Measurements from ENCODE around the gene LY6G6F. TPM values are rescaled to one million over a fixed set of nuclear protein-coding genes. Genes with fewer than 3 reads are reported as not detected.

LY6G6F gene
- polyA plus RNA-seq, 3 donors = 0.44 to 1.5 (median 0.98) TPM

DNA sequence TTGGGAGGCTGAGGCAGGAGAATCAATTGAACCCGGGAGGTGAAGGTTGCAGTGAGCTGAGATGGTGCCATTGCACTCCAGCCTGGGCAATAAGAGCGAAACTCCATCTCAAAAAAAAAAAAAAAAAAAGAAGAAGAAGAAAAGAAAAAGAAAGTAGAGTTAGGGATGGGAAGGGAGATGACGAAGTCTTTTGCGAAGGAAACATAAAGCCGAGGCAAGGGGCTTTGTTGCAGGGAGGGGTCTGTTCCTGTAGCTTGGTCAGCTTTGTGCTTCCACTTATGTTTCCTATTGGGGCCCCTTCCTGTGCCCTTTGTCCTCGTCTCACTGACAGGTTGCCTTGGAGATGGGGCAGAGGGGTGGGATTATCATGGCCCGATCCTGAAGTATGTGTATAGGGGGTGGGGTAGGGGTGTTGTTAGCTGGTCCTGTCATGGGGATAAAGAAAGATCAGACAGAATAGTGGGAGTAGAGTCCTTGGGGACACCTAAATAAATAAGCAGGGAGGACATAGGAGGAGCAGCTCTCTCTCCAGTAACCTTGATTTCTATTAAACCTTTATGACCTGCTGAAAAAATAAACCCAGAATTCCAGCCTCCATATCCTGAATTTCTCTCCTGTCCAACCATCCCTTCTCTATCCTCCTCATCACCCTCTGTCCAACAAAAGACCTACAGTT is 30.8 kb downstream of the LY6G6F start:
- DNase-seq (ENCODE audit: low read depth in 3 of 3, low spot score in 2 of 3) = peak in 2 of 3 donors; percentile 54 to 61

- peak in 2 of 3 donors; percentile 45 to 74 for DNase-seq (ENCODE audit: low read depth in 3 of 3, low spot score in 2 of 3)
These were observed 31.6 kb downstream of the LY6G6F start for GRCh38 chr6:31737991-31738979.

- peak; percentile 97 to 100 (median 99) for DNase-seq (ENCODE audit: low read depth in 3 of 3, low spot score in 2 of 3)
These were observed 33.2 kb downstream of the LY6G6F start, which contains the start of gene MSH5 for GRCh38 chr6:31739639-31740396. Gene MSH5, plus strand, starts transcription at chr6:31740005. Its CDS starts 462 bp downstream, at chr6:31740467.

DNA sequence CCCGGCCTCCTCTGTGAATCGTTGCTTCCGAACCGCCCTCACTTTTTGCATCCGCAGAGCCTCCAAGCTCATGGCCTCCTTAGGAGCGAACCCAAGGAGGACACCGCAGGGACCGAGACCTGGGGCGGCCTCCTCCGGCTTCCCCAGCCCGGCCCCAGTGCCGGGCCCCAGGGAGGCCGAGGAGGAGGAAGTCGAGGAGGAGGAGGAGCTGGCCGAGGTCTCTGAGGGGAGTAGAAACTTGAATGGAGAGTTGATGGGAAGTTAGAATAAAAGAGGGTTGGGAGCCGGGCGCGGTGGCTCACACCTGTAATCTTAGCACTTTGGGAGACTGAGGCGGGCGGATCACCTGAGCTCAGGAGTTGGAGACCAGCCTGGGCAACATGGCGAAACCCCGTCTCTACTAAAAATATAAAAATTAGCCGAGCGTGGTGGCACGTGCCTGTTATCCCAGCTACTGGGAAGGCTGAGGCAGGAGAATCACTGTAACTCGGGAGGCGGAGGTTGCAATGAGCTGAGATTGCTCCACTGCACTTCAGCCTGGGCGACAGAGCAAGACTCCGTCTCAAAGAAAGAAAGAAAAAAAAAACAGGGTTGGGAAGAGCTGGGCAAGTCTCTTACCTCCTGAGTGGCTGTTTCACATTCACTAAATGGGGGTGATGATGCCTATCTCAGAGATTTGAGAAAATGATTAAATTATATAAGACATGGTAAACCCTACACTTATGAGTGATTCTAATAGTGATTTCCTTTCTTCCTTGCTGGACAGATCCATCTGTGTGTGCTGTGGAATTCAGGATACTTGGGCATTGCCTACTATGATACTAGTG is 33.9 kb downstream of the LY6G6F start:
- DNase-seq (ENCODE audit: low read depth in 3 of 3, low spot score in 2 of 3) = peak in 1 of 3 donors; percentile 44

GRCh38 chr6:31741815-31742214 is 35.1 kb downstream of the LY6G6F start:
- DNase-seq (ENCODE audit: low read depth in 3 of 3, low spot score in 2 of 3) = no peak

GRCh38 chr6:31742894-31743293 is 36.2 kb downstream of the LY6G6F start:
- DNase-seq (ENCODE audit: low read depth in 3 of 3, low spot score in 2 of 3) = no peak

DNA sequence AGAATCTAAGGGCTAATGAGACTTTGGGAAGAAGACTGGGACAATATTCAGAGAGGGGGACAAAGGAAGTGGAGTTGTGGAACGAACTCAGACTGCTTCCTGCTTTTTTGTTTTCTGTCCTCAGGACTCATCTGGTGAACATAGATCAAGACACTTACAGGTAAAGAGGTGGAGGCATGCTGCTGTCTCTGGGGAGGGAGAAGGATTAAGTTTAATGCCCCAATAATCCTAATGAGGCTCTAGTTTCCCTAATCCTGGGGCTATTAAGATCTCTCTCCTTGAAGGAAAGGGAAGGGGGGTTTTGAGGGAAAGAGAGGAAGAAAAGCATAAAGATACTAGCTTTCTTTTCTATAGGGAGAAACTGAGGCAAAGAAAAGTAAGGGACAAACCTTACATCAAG is 37.8 kb downstream of the LY6G6F start:
- no peak for DNase-seq (ENCODE audit: low read depth in 3 of 3, low spot score in 2 of 3)

DNA sequence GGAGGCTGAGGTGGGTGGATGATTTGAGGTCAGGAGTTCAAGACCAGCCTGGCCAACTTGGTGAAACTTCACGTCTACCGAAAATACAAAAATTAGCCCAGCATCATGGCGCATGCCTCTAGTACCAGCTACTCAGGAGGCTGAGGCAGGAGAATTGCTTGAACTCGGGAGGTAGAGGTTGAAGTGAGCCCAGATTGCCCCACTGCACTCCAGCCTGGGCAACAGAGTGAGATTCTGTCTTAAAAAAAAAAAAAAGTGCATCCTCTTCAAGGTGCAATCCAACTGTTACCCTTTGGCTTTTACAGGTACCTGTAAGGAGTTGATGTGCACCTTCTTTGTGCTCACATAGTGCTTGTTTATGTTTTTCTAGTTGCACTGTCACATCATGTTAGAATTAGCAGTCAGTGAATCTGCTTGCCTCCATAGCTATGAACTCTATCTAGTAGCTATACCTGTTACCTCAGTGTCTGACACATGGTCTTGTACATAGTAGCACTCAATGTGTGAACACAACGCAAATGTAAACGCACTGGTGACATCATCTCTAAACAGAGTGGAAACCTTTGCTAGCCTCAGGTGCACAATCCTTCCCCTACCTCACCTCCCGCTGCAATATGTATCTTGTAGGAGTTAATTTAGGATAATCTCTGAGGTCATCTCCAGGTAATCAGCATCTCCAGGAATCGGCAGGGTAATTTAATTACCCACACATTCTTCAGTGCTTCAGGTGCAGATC is 42.8 kb downstream of the LY6G6F start:
- no peak for DNase-seq (ENCODE audit: low read depth in 3 of 3, low spot score in 2 of 3)

- no peak for DNase-seq (ENCODE audit: low read depth in 3 of 3, low spot score in 2 of 3)
These were observed 43.9 kb downstream of the LY6G6F start for GRCh38 chr6:31750411-31751022.

DNA sequence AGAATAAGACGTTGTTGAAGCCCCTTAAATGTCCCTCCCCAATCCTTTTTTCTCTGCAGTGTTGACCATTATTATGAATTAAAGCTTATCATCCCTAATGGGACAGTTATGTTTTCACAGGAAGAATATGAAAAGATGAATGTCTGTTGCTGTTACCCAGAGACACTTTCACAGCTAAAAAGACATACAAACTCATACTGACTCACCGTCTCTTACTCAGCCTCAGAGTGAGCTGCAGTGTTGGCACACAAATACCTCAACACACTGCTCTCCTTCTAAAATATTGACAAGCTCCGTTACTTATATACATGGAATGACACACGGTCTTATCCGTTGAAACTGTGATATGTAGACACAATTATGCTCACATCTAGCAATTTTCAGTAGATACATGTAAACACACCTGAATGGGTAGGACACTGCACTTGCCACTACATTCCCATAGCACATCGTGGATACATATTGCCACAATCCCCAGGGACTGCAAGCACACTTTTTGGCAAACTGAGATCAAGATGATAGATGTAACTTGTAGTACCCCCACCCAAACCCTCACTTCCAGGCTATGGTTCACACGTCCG is 46.2 kb downstream of the LY6G6F start:
- no peak for DNase-seq (ENCODE audit: low read depth in 3 of 3, low spot score in 2 of 3)

GRCh38 chr6:31758281-31758680 is 51.6 kb downstream of the LY6G6F start:
- no peak for DNase-seq (ENCODE audit: low read depth in 3 of 3, low spot score in 2 of 3)

Other genes starting within 250 kb of the LY6G6F start
- gene MICB, start 208.7 kb upstream of the LY6G6F start, polyA plus RNA-seq (ENCODE audit: insufficient read length in 3 of 3) = 1 to 10 TPM; 1.0 to 1.4 (median 1.2) TPM
- gene MCCD1, start 177.9 kb upstream of the LY6G6F start, polyA plus RNA-seq (ENCODE audit: insufficient read length in 3 of 3) = 10 to 100 TPM; 13.6 to 24.1 (median 17.7) TPM
- 100 to 1,000 TPM; 509 to 546 (median 538) TPM for gene DDX39B, start 164.9 kb upstream of the LY6G6F start, polyA plus RNA-seq (ENCODE audit: insufficient read length in 3 of 3)
- gene ATP6V1G2, start 160.3 kb upstream of the LY6G6F start, polyA plus RNA-seq (ENCODE audit: insufficient read length in 3 of 3) = 1 to 10 TPM; 5.7 to 7.5 (median 7.3) TPM
- 10 to 100 TPM; 17.6 to 19.3 (median 19.1) TPM for gene NFKBIL1, start 159.3 kb upstream of the LY6G6F start, polyA plus RNA-seq (ENCODE audit: insufficient read length in 3 of 3)
- under 1 TPM; 0.13 to 0.15 (median 0.14) TPM for gene LTA, start 134.6 kb upstream of the LY6G6F start, polyA plus RNA-seq (ENCODE audit: insufficient read length in 3 of 3)
- gene TNF, start 131.3 kb upstream of the LY6G6F start, polyA plus RNA-seq (ENCODE audit: insufficient read length in 3 of 3) = under 1 TPM; 0.16 to 0.31 (median 0.19) TPM
- 1 to 10 TPM in 2 of 3 donors, under 1 TPM in 1; 0.89 to 1.4 (median 1.2) TPM for gene LTB, start 124.4 kb upstream of the LY6G6F start, polyA plus RNA-seq (ENCODE audit: insufficient read length in 3 of 3)
- 1 to 10 TPM; 4.9 to 6.5 (median 5.2) TPM for gene LST1, start 120.6 kb upstream of the LY6G6F start, polyA plus RNA-seq (ENCODE audit: insufficient read length in 3 of 3)
- under 1 TPM in 1 of 3 donors, not detected in 2; 0.16 TPM for gene NCR3, start 113.9 kb upstream of the LY6G6F start, polyA plus RNA-seq (ENCODE audit: insufficient read length in 3 of 3)
- gene AIF1, start 91.6 kb upstream of the LY6G6F start, polyA plus RNA-seq (ENCODE audit: insufficient read length in 3 of 3) = 10 to 100 TPM; 87.4 to 99.7 (median 94.8) TPM
- gene PRRC2A, start 86.2 kb upstream of the LY6G6F start, polyA plus RNA-seq (ENCODE audit: insufficient read length in 3 of 3) = 100 to 1,000 TPM; 131 to 142 (median 140) TPM
- gene BAG6, start 54.2 kb upstream of the LY6G6F start, polyA plus RNA-seq (ENCODE audit: insufficient read length in 3 of 3) = 100 to 1,000 TPM; 212 to 228 (median 226) TPM
- gene APOM, start 51.0 kb upstream of the LY6G6F start, polyA plus RNA-seq (ENCODE audit: insufficient read length in 3 of 3) = 100 to 1,000 TPM in 2 of 3 donors, 10 to 100 TPM in 1; 91.6 to 131 (median 120) TPM
- 10 to 100 TPM; 19.4 to 20.7 (median 20.4) TPM for gene C6orf47, start 46.1 kb upstream of the LY6G6F start, polyA plus RNA-seq (ENCODE audit: insufficient read length in 3 of 3)
- 10 to 100 TPM; 29.5 to 31.0 (median 30.8) TPM for gene GPANK1, start 41.9 kb upstream of the LY6G6F start, polyA plus RNA-seq (ENCODE audit: insufficient read length in 3 of 3)
- 100 to 1,000 TPM; 234 to 239 (median 236) TPM for gene CSNK2B, start 40.8 kb upstream of the LY6G6F start, polyA plus RNA-seq (ENCODE audit: insufficient read length in 3 of 3)
- 10 to 100 TPM; 10.4 to 15.6 (median 12.0) TPM for gene LY6G5B, start 36.9 kb upstream of the LY6G6F start, polyA plus RNA-seq (ENCODE audit: insufficient read length in 3 of 3)
- 1 to 10 TPM; 2.4 to 3.2 (median 2.5) TPM for gene LY6G5C, start 25.8 kb upstream of the LY6G6F start, polyA plus RNA-seq (ENCODE audit: insufficient read length in 3 of 3)
- gene ABHD16A, start 3.5 kb upstream of the LY6G6F start, polyA plus RNA-seq (ENCODE audit: insufficient read length in 3 of 3) = 10 to 100 TPM; 54.8 to 57.3 (median 55.2) TPM
- under 1 TPM in 1 of 3 donors, not detected in 2; 0.34 TPM for gene LY6G6D, start 8.5 kb downstream of the LY6G6F start, polyA plus RNA-seq (ENCODE audit: insufficient read length in 3 of 3)
- gene LY6G6C, start 14.9 kb downstream of the LY6G6F start, polyA plus RNA-seq (ENCODE audit: insufficient read length in 3 of 3) = under 1 TPM; 0.18 to 0.28 (median 0.22) TPM
- 1 to 10 TPM; 1.1 to 2.3 (median 1.4) TPM for gene MPIG6B, start 16.5 kb downstream of the LY6G6F start, polyA plus RNA-seq (ENCODE audit: insufficient read length in 3 of 3)
- 100 to 1,000 TPM; 157 to 166 (median 162) TPM for gene DDAH2, start 22.4 kb downstream of the LY6G6F start, polyA plus RNA-seq (ENCODE audit: insufficient read length in 3 of 3)
- gene CLIC1, start 29.7 kb downstream of the LY6G6F start, polyA plus RNA-seq (ENCODE audit: insufficient read length in 3 of 3) = 100 to 1,000 TPM; 313 to 334 (median 325) TPM
- gene MSH5, start 33.1 kb downstream of the LY6G6F start, polyA plus RNA-seq (ENCODE audit: insufficient read length in 3 of 3) = 10 to 100 TPM; 13.8 to 16.7 (median 15.3) TPM
- gene SAPCD1, start 55.8 kb downstream of the LY6G6F start, polyA plus RNA-seq (ENCODE audit: insufficient read length in 3 of 3) = 1 to 10 TPM; 2.1 to 7.4 (median 6.0) TPM
- 1 to 10 TPM; 6.8 to 9.4 (median 8.5) TPM for gene VWA7, start 70.5 kb downstream of the LY6G6F start, polyA plus RNA-seq (ENCODE audit: insufficient read length in 3 of 3)
- gene VARS1, start 88.9 kb downstream of the LY6G6F start, polyA plus RNA-seq (ENCODE audit: insufficient read length in 3 of 3) = 10 to 100 TPM; 57.2 to 59.4 (median 58.1) TPM
- gene LSM2, start 100.1 kb downstream of the LY6G6F start, polyA plus RNA-seq (ENCODE audit: insufficient read length in 3 of 3) = 10 to 100 TPM; 86.8 to 93.1 (median 87.3) TPM
- gene HSPA1L, start 108.4 kb downstream of the LY6G6F start, polyA plus RNA-seq (ENCODE audit: insufficient read length in 3 of 3) = 1 to 10 TPM; 4.1 to 4.3 (median 4.3) TPM
- gene HSPA1A, start 108.7 kb downstream of the LY6G6F start, polyA plus RNA-seq (ENCODE audit: insufficient read length in 3 of 3) = 100 to 1,000 TPM in 1 of 3 donors, 10 to 100 TPM in 2; 83.5 to 115 (median 87.1) TPM
- gene HSPA1B, start 120.9 kb downstream of the LY6G6F start, polyA plus RNA-seq (ENCODE audit: insufficient read length in 3 of 3) = 100 to 1,000 TPM; 112 to 164 (median 134) TPM
- 10 to 100 TPM; 69.0 to 89.7 (median 77.5) TPM for gene NEU1, start 156.0 kb downstream of the LY6G6F start, polyA plus RNA-seq (ENCODE audit: insufficient read length in 3 of 3)
- gene SLC44A4, start 172.1 kb downstream of the LY6G6F start, polyA plus RNA-seq (ENCODE audit: insufficient read length in 3 of 3) = 10 to 100 TPM; 34.7 to 45.8 (median 43.8) TPM
- gene EHMT2, start 190.8 kb downstream of the LY6G6F start, polyA plus RNA-seq (ENCODE audit: insufficient read length in 3 of 3) = 10 to 100 TPM; 67.9 to 74.0 (median 68.5) TPM
- 10 to 100 TPM; 23.5 to 27.3 (median 25.5) TPM for gene ZBTB12, start 195.2 kb downstream of the LY6G6F start, polyA plus RNA-seq (ENCODE audit: insufficient read length in 3 of 3)
- gene C2, start 220.9 kb downstream of the LY6G6F start, polyA plus RNA-seq (ENCODE audit: insufficient read length in 3 of 3) = 1 to 10 TPM; 3.3 to 4.3 (median 4.0) TPM
- 10 to 100 TPM in 1 of 3 donors, 1 to 10 TPM in 2; 5.0 to 17.5 (median 5.7) TPM for gene CFB, start 239.2 kb downstream of the LY6G6F start, polyA plus RNA-seq (ENCODE audit: insufficient read length in 3 of 3)